GM12878 (cell line): ENCODE data around the gene AJM1. TPM values are rescaled to one million over a fixed set of nuclear protein-coding genes. Genes with fewer than 3 reads are reported as not detected.

Experiments
- EED ChIP-seq: sonication (generic); IDR thresholded peaks from 2 replicates; pipeline ENCODE4 v1.6.1; 2016; ENCODE audit warnings: antibody characterized with exemption, low read depth
- SIN3A ChIP-seq: IDR thresholded peaks from 2 replicates; pipeline ENCODE4 v1.6.1; 2012; ENCODE audit warnings: low read depth, low read length, improper control_type of control experiment
- polyA plus RNA-seq, 11 experiments: library from polyadenylated mRNA; depleted of rRNA in 4 of 11; unstranded in 6 of 11; stranded (reverse) in 5 of 11; fragments of >200 nt; fragmentation: Nextera tagmentation in 4 of 11; fragmentation: Illumina TruSeq in 1 of 11; extraction: Ambion mirVana in 4 of 11; extraction: Trizol in 1 of 11; gene quantifications; 1 replicate in 1 of 11; 2 replicates in 10 of 11; pipeline versions ENCODE4 v1.2.1 to v1.2.3, GENCODE V29; 2011 to 2016; ENCODE audit warnings: inconsistent platforms in 2 of 11, missing spikeins in 2 of 11, low read depth in 1 of 11
- total RNA-seq, 4 experiments: library from RNA; depleted of rRNA in 3 of 4; stranded (reverse); fragments of >200 nt in 3 of 4; fragmentation: Illumina TruSeq in 1 of 4; extraction: Trizol in 1 of 4; gene quantifications; 2 replicates each; pipeline versions ENCODE4 v1.2.1 to v1.2.3, GENCODE V29; 2013 to 2021
- TF ChIP-seq, protein P1 (sequence below): fragments of 450-650 bp; IDR thresholded peaks from 2 replicates; pipeline ENCODE4 v1.6.1; 2018; ENCODE audit warnings: mild to moderate bottlenecking, low read depth, moderate library complexity; ENCODE audit not compliant: partially characterized antibody
- TF ChIP-seq, protein P2 (sequence below): fragments of 450-650 bp; IDR thresholded peaks from 2 replicates; pipeline ENCODE4 v1.6.1; 2018; ENCODE audit warnings: borderline replicate concordance, mild to moderate bottlenecking; ENCODE audit not compliant: partially characterized antibody
- TF ChIP-seq, protein P3 (sequence below): fragments of 450-650 bp; IDR thresholded peaks from 2 replicates; pipeline ENCODE4 v1.6.1; 2016; ENCODE audit warnings: mild to moderate bottlenecking, moderate library complexity, borderline replicate concordance
- TF ChIP-seq, protein P4 (sequence below): fragments of 450-650 bp; IDR thresholded peaks from 2 replicates; pipeline ENCODE4 v1.6.1; 2017; ENCODE audit warnings: antibody characterized with exemption, mild to moderate bottlenecking, moderate library complexity
- TF ChIP-seq, protein P5 (sequence below): IDR thresholded peaks from 2 replicates; pipeline ENCODE4 v1.6.1; 2011; ENCODE audit warnings: borderline replicate concordance, low read depth, mild to moderate bottlenecking, moderate library complexity, low read length; ENCODE audit not compliant: insufficient read depth, poor library complexity, severe bottlenecking

AJM1 gene
- total and polyA plus RNA-seq, 10 of the 15 experiments (the other 5 are each of a cell fraction or from before 2014, with no cell fraction given), result 0.06 to 2.5 (median 1.0) TPM; not detected in 2

DNA sequence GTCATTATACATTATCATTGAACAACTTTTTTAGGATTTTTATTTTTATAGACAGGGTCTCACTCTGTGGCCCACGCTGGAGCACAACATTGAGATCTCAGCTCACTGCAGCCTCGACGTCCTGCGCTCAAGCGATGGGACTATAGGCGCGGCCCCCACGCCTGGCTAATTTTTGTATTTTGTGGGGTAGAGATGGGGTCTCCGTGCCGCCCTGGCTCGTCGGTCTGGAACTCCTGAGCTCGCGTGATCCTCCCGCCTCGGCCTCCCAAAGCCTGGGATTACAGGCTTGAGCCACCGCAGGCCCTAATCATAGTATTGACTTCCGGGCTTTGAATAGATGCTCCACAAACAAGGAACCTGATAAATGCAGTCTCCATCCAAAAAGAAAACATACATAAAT is 25.2 kb downstream of the AJM1 start (continued):
- TF ChIP-seq, protein P1, sequence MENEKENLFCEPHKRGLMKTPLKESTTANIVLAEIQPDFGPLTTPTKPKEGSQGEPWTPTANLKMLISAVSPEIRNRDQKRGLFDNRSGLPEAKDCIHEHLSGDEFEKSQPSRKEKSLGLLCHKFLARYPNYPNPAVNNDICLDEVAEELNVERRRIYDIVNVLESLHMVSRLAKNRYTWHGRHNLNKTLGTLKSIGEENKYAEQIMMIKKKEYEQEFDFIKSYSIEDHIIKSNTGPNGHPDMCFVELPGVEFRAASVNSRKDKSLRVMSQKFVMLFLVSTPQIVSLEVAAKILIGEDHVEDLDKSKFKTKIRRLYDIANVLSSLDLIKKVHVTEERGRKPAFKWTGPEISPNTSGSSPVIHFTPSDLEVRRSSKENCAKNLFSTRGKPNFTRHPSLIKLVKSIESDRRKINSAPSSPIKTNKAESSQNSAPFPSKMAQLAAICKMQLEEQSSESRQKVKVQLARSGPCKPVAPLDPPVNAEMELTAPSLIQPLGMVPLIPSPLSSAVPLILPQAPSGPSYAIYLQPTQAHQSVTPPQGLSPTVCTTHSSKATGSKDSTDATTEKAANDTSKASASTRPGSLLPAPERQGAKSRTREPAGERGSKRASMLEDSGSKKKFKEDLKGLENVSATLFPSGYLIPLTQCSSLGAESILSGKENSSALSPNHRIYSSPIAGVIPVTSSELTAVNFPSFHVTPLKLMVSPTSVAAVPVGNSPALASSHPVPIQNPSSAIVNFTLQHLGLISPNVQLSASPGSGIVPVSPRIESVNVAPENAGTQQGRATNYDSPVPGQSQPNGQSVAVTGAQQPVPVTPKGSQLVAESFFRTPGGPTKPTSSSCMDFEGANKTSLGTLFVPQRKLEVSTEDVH, result no peak
- TF ChIP-seq EED, result no peak
- TF ChIP-seq, protein P2, sequence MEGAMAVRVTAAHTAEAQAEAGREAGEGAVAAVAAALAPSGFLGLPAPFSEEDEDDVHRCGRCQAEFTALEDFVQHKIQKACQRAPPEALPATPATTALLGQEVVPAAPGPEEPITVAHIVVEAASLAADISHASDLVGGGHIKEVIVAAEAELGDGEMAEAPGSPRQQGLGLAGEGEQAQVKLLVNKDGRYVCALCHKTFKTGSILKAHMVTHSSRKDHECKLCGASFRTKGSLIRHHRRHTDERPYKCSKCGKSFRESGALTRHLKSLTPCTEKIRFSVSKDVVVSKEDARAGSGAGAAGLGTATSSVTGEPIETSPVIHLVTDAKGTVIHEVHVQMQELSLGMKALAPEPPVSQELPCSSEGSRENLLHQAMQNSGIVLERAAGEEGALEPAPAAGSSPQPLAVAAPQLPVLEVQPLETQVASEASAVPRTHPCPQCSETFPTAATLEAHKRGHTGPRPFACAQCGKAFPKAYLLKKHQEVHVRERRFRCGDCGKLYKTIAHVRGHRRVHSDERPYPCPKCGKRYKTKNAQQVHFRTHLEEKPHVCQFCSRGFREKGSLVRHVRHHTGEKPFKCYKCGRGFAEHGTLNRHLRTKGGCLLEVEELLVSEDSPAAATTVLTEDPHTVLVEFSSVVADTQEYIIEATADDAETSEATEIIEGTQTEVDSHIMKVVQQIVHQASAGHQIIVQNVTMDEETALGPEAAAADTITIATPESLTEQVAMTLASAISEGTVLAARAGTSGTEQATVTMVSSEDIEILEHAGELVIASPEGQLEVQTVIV, result no peak
- TF ChIP-seq, protein P3, sequence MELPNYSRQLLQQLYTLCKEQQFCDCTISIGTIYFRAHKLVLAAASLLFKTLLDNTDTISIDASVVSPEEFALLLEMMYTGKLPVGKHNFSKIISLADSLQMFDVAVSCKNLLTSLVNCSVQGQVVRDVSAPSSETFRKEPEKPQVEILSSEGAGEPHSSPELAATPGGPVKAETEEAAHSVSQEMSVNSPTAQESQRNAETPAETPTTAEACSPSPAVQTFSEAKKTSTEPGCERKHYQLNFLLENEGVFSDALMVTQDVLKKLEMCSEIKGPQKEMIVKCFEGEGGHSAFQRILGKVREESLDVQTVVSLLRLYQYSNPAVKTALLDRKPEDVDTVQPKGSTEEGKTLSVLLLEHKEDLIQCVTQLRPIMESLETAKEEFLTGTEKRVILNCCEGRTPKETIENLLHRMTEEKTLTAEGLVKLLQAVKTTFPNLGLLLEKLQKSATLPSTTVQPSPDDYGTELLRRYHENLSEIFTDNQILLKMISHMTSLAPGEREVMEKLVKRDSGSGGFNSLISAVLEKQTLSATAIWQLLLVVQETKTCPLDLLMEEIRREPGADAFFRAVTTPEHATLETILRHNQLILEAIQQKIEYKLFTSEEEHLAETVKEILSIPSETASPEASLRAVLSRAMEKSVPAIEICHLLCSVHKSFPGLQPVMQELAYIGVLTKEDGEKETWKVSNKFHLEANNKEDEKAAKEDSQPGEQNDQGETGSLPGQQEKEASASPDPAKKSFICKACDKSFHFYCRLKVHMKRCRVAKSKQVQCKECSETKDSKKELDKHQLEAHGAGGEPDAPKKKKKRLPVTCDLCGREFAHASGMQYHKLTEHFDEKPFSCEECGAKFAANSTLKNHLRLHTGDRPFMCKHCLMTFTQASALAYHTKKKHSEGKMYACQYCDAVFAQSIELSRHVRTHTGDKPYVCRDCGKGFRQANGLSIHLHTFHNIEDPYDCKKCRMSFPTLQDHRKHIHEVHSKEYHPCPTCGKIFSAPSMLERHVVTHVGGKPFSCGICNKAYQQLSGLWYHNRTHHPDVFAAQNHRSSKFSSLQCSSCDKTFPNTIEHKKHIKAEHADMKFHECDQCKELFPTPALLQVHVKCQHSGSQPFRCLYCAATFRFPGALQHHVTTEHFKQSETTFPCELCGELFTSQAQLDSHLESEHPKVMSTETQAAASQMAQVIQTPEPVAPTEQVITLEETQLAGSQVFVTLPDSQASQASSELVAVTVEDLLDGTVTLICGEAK, result no peak
- TF ChIP-seq, protein P4, sequence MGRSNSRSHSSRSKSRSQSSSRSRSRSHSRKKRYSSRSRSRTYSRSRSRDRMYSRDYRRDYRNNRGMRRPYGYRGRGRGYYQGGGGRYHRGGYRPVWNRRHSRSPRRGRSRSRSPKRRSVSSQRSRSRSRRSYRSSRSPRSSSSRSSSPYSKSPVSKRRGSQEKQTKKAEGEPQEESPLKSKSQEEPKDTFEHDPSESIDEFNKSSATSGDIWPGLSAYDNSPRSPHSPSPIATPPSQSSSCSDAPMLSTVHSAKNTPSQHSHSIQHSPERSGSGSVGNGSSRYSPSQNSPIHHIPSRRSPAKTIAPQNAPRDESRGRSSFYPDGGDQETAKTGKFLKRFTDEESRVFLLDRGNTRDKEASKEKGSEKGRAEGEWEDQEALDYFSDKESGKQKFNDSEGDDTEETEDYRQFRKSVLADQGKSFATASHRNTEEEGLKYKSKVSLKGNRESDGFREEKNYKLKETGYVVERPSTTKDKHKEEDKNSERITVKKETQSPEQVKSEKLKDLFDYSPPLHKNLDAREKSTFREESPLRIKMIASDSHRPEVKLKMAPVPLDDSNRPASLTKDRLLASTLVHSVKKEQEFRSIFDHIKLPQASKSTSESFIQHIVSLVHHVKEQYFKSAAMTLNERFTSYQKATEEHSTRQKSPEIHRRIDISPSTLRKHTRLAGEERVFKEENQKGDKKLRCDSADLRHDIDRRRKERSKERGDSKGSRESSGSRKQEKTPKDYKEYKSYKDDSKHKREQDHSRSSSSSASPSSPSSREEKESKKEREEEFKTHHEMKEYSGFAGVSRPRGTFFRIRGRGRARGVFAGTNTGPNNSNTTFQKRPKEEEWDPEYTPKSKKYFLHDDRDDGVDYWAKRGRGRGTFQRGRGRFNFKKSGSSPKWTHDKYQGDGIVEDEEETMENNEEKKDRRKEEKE, result no peak
- no peak for TF ChIP-seq SIN3A
- TF ChIP-seq, protein P5, sequence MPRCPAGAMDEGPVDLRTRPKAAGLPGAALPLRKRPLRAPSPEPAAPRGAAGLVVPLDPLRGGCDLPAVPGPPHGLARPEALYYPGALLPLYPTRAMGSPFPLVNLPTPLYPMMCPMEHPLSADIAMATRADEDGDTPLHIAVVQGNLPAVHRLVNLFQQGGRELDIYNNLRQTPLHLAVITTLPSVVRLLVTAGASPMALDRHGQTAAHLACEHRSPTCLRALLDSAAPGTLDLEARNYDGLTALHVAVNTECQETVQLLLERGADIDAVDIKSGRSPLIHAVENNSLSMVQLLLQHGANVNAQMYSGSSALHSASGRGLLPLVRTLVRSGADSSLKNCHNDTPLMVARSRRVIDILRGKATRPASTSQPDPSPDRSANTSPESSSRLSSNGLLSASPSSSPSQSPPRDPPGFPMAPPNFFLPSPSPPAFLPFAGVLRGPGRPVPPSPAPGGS, result no peak
